PC-9 (cell line): ENCODE measurements around the gene CLDN22.

Experiments
- CTCF ChIP-seq: fragments of 200-600 bp; sonication (generic); conservative IDR thresholded peaks from 2 replicates; pipeline ENCODE4 v1.6.1; 2017; ENCODE audit warnings: mixed run types, antibody characterized with exemption, mild to moderate bottlenecking, moderate library complexity
- EZH2 ChIP-seq: fragments of 200-600 bp; sonication (generic); IDR thresholded peaks from 2 replicates; pipeline ENCODE4 v1.8.0; 2017; ENCODE audit warnings: antibody characterized with exemption, low read depth

GRCh38 chr4:183366206-183366835 lies 46.2 kb upstream of the CLDN22 start:
- no peak for TF ChIP-seq EZH2
- TF ChIP-seq CTCF = no peak
